OCI-LY7 (cell line): ENCODE results near the gene SLC9C2. TPM values are rescaled to one million over a fixed set of nuclear protein-coding genes. Genes with fewer than 3 reads are reported as not detected.
"Not testable (repeated sequence)": the region's sequence is repeated elsewhere in the genome, so short reads cannot be mapped to it uniquely, and the experiment has no call there.

Experiments used
- BruUV-seq: library from RNA; stranded (reverse); fragments of 400-500 nt; replicated peaks from 2 replicates; lab custom pipeline; 2021; lab: Mats Ljungman, UMichigan
- CTCF ChIA-PET: fragments of 300-600 bp; sonication (Branson Sonifier 250); formaldehyde crosslinking; loops from one replicate; lab custom pipeline; 2022; ENCODE audit warnings: antibody characterized with exemption; ENCODE audit not compliant: unreplicated experiment; lab: Charles Lee
- POLR2A ChIA-PET: fragments of 300-600 bp; sonication (Branson Sonifier 250); formaldehyde crosslinking; loops from one replicate; lab custom pipeline; 2022; ENCODE audit warnings: antibody characterized with exemption; lab: Charles Lee
- DNase-seq: peaks from one replicate; pipeline ENCODE4 v3.0.0-alpha.2; 2015; ENCODE audit warnings: low spot score
- H2AFZ ChIP-seq: fragments of 200-600 bp; sonication (generic), shearing (Covaris generic); 2 replicates; pipeline ENCODE4 v1.6.1; 2014; ENCODE audit warnings: mild to moderate bottlenecking, antibody characterized with exemption, low read length, moderate library complexity
- H3K27ac ChIP-seq: fragments of 200-600 bp; sonication (generic); 2 replicates; pipeline ENCODE4 v1.5.1; 2014; ENCODE audit warnings: mixed run types, low read depth, mild to moderate bottlenecking, moderate library complexity, low read length, inconsistent platforms; ENCODE audit not compliant: poor library complexity, severe bottlenecking
- H3K36me3 ChIP-seq: fragments of 200-600 bp; sonication (generic); 2 replicates; pipeline ENCODE4 v1.6.1; 2014; ENCODE audit warnings: mild to moderate bottlenecking, antibody characterized with exemption, low read length, moderate library complexity, mixed read lengths; ENCODE audit not compliant: insufficient read depth
- H3K4me1 ChIP-seq: fragments of 200-600 bp; sonication (generic); 2 replicates; pipeline ENCODE4 v1.5.1; 2014; ENCODE audit warnings: mild to moderate bottlenecking, low read length; ENCODE audit not compliant: insufficient read depth, poor library complexity, severe bottlenecking
- H3K4me2 ChIP-seq: fragments of 200-600 bp; sonication (generic); 2 replicates; pipeline ENCODE4 v1.6.1; 2014; ENCODE audit warnings: mild to moderate bottlenecking, low read length
- H3K4me3 ChIP-seq: fragments of 200-600 bp; sonication (generic); 2 replicates; pipeline ENCODE4 v1.5.1; 2014; ENCODE audit warnings: mild to moderate bottlenecking, low read depth, low read length; ENCODE audit not compliant: poor library complexity, severe bottlenecking
- H3K79me2 ChIP-seq: fragments of 200-600 bp; sonication (generic); 2 replicates; pipeline ENCODE4 v1.6.1; 2016; ENCODE audit warnings: low read depth, mild to moderate bottlenecking, low read length, moderate library complexity, mixed read lengths; ENCODE audit not compliant: insufficient read depth
- H3K9me2 ChIP-seq: fragments of 200-600 bp; sonication (generic); 2 replicates; pipeline ENCODE4 v1.6.1; 2016; ENCODE audit warnings: mild to moderate bottlenecking, low read length, mixed read lengths; ENCODE audit not compliant: insufficient read depth
- H3K9me3 ChIP-seq: fragments of 200-600 bp; sonication (generic); 2 replicates; pipeline ENCODE4 v1.6.1; 2014; ENCODE audit warnings: mild to moderate bottlenecking, mixed run types, low read length, mixed read lengths
- H4K20me1 ChIP-seq: fragments of 200-600 bp; sonication (generic); 2 replicates; pipeline ENCODE4 v1.6.1; 2014; ENCODE audit warnings: mild to moderate bottlenecking, antibody characterized with exemption, low read length, moderate library complexity, mixed read lengths; ENCODE audit not compliant: insufficient read depth
- EZH2phosphoT487 ChIP-seq: fragments of 200-600 bp; sonication (generic); IDR thresholded peaks from 2 replicates; pipeline ENCODE4 v1.6.1; 2018; ENCODE audit warnings: low read depth, borderline replicate concordance, mild to moderate bottlenecking, mixed run types, antibody characterized with exemption, low read length, moderate library complexity, mixed read lengths
- intact Hi-C: fragments of 100-400 bp; cut with micrococcal nuclease; formaldehyde crosslinking; loops from one replicate; pipeline ENCODE4 v1.10.0; 2022; ENCODE audit not compliant: unreplicated experiment
- total RNA-seq, 2 experiments: library from RNA; depleted of rRNA in 1 of 2; stranded (reverse); fragments of >200 nt in 1 of 2; shearing (Covaris generic) in 1 of 2; gene quantifications; 2 replicates each; pipeline ENCODE4 v1.2.3, GENCODE V29; 2014 to 2022
- TF ChIP-seq, protein P1 (sequence below): fragments of 200-600 bp; sonication (generic); conservative IDR thresholded peaks from 2 replicates; pipeline ENCODE4 v1.5.1; 2014; ENCODE audit warnings: mild to moderate bottlenecking, antibody characterized with exemption, low read length, moderate library complexity, mixed read lengths

The SLC9C2 gene
- total RNA-seq, 2 experiments from 2014 or later = not detected

GRCh38 chr1:173638043-173639021 lies 35.5 kb upstream of the SLC9C2 start:
- H3K9me3 ChIP-seq = no peaks in the 10 kb centered on the region
- DNase-seq = no peak
- ChIA-PET CTCF (no interaction called here), POLR2A (interaction anchor here (1.1 kb wide), 1 partner anchor 30 kb away, joined by 4 read pairs; no protein-coding TSS in a partner anchor)
- H3K36me3 ChIP-seq = no peaks in the 10 kb centered on the region
- intact Hi-C loops = no loop called here
- no peaks in the 10 kb centered on the region for H3K79me2 ChIP-seq
- H3K27ac ChIP-seq = no peak overlapping the region
- no TSS peak for BruUV-seq
- H4K20me1 ChIP-seq = no peaks in the 10 kb centered on the region
- no peaks in the 10 kb centered on the region for H3K9me2 ChIP-seq
- TF ChIP-seq, protein P1, sequence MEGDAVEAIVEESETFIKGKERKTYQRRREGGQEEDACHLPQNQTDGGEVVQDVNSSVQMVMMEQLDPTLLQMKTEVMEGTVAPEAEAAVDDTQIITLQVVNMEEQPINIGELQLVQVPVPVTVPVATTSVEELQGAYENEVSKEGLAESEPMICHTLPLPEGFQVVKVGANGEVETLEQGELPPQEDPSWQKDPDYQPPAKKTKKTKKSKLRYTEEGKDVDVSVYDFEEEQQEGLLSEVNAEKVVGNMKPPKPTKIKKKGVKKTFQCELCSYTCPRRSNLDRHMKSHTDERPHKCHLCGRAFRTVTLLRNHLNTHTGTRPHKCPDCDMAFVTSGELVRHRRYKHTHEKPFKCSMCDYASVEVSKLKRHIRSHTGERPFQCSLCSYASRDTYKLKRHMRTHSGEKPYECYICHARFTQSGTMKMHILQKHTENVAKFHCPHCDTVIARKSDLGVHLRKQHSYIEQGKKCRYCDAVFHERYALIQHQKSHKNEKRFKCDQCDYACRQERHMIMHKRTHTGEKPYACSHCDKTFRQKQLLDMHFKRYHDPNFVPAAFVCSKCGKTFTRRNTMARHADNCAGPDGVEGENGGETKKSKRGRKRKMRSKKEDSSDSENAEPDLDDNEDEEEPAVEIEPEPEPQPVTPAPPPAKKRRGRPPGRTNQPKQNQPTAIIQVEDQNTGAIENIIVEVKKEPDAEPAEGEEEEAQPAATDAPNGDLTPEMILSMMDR = no peak
- TF ChIP-seq EZH2phosphoT487 = no peak
- no peak overlapping the region for H2AFZ ChIP-seq
- H3K4me1 ChIP-seq = no peaks in the 10 kb centered on the region
- H3K4me2 ChIP-seq = no peak overlapping the region
- no peak overlapping the region for H3K4me3 ChIP-seq

- H3K9me3 ChIP-seq, H3K4me3 ChIP-seq, POLR2A ChIA-PET, H3K9me2 ChIP-seq, H3K36me3 ChIP-seq, intact Hi-C loops, H4K20me1 ChIP-seq, DNase-seq, H3K4me2 ChIP-seq, H3K4me1 ChIP-seq, H3K79me2 ChIP-seq, H2AFZ ChIP-seq, CTCF ChIA-PET, H3K27ac ChIP-seq, BruUV-seq: not testable (repeated sequence)
Measured at GRCh38 chr1:173637236-173638042, 34.6 kb upstream of the SLC9C2 start.

GRCh38 chr1:173635116-173635515 lies 32.2 kb upstream of the SLC9C2 start, which contains the start of gene TEX50:
Gene TEX50, plus strand, starts transcription at chr1:173635338. Its CDS starts 184 bp downstream, at chr1:173635522.
- H3K4me3 ChIP-seq = no peak within 1 kb of the TSS
- no peaks in the 10 kb centered on the region for H3K9me2 ChIP-seq
- H2AFZ ChIP-seq = no peak within 1 kb of the TSS
- intact Hi-C loops = no loop called here
- CTCF ChIA-PET = no interaction called here
- H4K20me1 ChIP-seq = no peaks in the 10 kb centered on the region
- no peak for DNase-seq
- H3K4me1 ChIP-seq = no peaks in the 10 kb centered on the region
- POLR2A ChIA-PET = interaction anchor here (0.6 to 2.2 kb wide), 2 partner anchors 9 to 893 kb away, joined by 3 to 7 read pairs; no protein-coding TSS in a partner anchor
- TF ChIP-seq, protein P1 = no peak
- no peak for TF ChIP-seq EZH2phosphoT487
- no peak within 1 kb of the TSS for H3K27ac ChIP-seq
- no peak within 1 kb of the TSS for H3K4me2 ChIP-seq
- BruUV-seq = no TSS peak
- H3K9me3 ChIP-seq = no peaks in the 10 kb centered on the region
- H3K79me2 ChIP-seq = no peaks in the 10 kb centered on the region
- no peaks in the 10 kb centered on the region for H3K36me3 ChIP-seq
